DOHH2 (cell line): ENCODE results near the gene ARHGAP6.

Experiments
- H3F3A ChIP-seq: fragments of 200-600 bp; sonication (generic), shearing (Covaris generic); 2 replicates; pipeline ENCODE4 v1.6.0; 2016; ENCODE audit warnings: antibody characterized with exemption, mild to moderate bottlenecking; ENCODE audit not compliant: control insufficient read depth, insufficient read depth
- H3K27ac ChIP-seq: fragments of 200-600 bp; sonication (generic); 2 replicates; pipeline ENCODE4 v1.5.1; 2014; ENCODE audit warnings: low read depth, mild to moderate bottlenecking, low read length, moderate library complexity
- H3K27me3 ChIP-seq: fragments of 200-600 bp; sonication (generic); 2 replicates; pipeline ENCODE4 v1.6.1; 2014; ENCODE audit warnings: mild to moderate bottlenecking, low read length, mixed read lengths; ENCODE audit not compliant: control insufficient read depth
- H3K36me3 ChIP-seq: fragments of 200-600 bp; sonication (generic); 2 replicates; pipeline ENCODE4 v1.6.1; 2014; ENCODE audit warnings: mild to moderate bottlenecking, low read length, moderate library complexity, mixed read lengths; ENCODE audit not compliant: control insufficient read depth
- H3K4me1 ChIP-seq: fragments of 200-600 bp; sonication (generic); 2 replicates; pipeline ENCODE4 v1.6.1; 2014; ENCODE audit warnings: mild to moderate bottlenecking, low read length, mixed read lengths; ENCODE audit not compliant: control insufficient read depth
- H3K4me2 ChIP-seq: fragments of 200-600 bp; sonication (generic); 2 replicates; pipeline ENCODE4 v1.6.0; 2014; ENCODE audit warnings: mild to moderate bottlenecking, low read length, moderate library complexity
- H3K4me3 ChIP-seq: fragments of 200-600 bp; sonication (generic); 2 replicates; pipeline ENCODE4 v1.5.1; 2014; ENCODE audit warnings: mild to moderate bottlenecking, low read length, mixed read lengths
- H3K79me2 ChIP-seq: fragments of 200-600 bp; sonication (generic); 2 replicates; pipeline ENCODE4 v1.6.1; 2014; ENCODE audit warnings: mild to moderate bottlenecking, low read length, mixed read lengths; ENCODE audit not compliant: control insufficient read depth
- H3K9me2 ChIP-seq: fragments of 200-600 bp; sonication (generic); replicated peaks from 2 replicates; pipeline ENCODE4 v1.6.1; 2014; ENCODE audit warnings: mild to moderate bottlenecking, low read length, mixed read lengths; ENCODE audit not compliant: control insufficient read depth
- H3K9me3 ChIP-seq: fragments of 200-600 bp; sonication (generic); 2 replicates; pipeline ENCODE4 v1.6.1; 2014; ENCODE audit warnings: antibody characterized with exemption, low read length, mixed read lengths; ENCODE audit not compliant: control insufficient read depth, insufficient read depth
- H4K20me1 ChIP-seq: fragments of 200-600 bp; sonication (generic); 2 replicates; pipeline ENCODE4 v1.6.0; 2014; ENCODE audit warnings: low read depth, mild to moderate bottlenecking, antibody characterized with exemption, low read length, moderate library complexity; ENCODE audit not compliant: control insufficient read depth, insufficient read depth
- EZH2phosphoT487 ChIP-seq: fragments of 200-600 bp; sonication (generic); IDR thresholded peaks from 2 replicates; pipeline ENCODE4 v1.6.1; 2017; ENCODE audit warnings: borderline replicate concordance, mild to moderate bottlenecking, antibody characterized with exemption, low read length, moderate library complexity, mixed read lengths
- TF ChIP-seq, protein P1 (sequence below): fragments of 200-600 bp; sonication (generic); IDR thresholded peaks from one replicate; pipeline ENCODE4 v1.5.1; 2014; ENCODE audit warnings: antibody characterized with exemption, mild to moderate bottlenecking, low read depth, low read length; ENCODE audit not compliant: poor library complexity, severe bottlenecking

ARHGAP6 gene

GRCh38 chrX:11666164-11666563, 444 bp upstream of the ARHGAP6 start:
- no peak for TF ChIP-seq EZH2phosphoT487
- TF ChIP-seq, protein P1, sequence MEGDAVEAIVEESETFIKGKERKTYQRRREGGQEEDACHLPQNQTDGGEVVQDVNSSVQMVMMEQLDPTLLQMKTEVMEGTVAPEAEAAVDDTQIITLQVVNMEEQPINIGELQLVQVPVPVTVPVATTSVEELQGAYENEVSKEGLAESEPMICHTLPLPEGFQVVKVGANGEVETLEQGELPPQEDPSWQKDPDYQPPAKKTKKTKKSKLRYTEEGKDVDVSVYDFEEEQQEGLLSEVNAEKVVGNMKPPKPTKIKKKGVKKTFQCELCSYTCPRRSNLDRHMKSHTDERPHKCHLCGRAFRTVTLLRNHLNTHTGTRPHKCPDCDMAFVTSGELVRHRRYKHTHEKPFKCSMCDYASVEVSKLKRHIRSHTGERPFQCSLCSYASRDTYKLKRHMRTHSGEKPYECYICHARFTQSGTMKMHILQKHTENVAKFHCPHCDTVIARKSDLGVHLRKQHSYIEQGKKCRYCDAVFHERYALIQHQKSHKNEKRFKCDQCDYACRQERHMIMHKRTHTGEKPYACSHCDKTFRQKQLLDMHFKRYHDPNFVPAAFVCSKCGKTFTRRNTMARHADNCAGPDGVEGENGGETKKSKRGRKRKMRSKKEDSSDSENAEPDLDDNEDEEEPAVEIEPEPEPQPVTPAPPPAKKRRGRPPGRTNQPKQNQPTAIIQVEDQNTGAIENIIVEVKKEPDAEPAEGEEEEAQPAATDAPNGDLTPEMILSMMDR, result no peak
- Histone ChIP-seq H3F3A (no peaks in the 10 kb centered on the region), H3K36me3 (no peaks in the 10 kb centered on the region), H3K27me3 (no peaks in the 10 kb centered on the region), H3K4me2 (no peak overlapping the region), H3K79me2 (no peaks in the 10 kb centered on the region), H4K20me1 (no peaks in the 10 kb centered on the region), H3K9me2 (no peaks in the 10 kb centered on the region), H3K9me3 (no peaks in the 10 kb centered on the region), H3K4me1 (no peaks in the 10 kb centered on the region), H3K27ac (no peak overlapping the region), H3K4me3 (no peak overlapping the region)

DNA sequence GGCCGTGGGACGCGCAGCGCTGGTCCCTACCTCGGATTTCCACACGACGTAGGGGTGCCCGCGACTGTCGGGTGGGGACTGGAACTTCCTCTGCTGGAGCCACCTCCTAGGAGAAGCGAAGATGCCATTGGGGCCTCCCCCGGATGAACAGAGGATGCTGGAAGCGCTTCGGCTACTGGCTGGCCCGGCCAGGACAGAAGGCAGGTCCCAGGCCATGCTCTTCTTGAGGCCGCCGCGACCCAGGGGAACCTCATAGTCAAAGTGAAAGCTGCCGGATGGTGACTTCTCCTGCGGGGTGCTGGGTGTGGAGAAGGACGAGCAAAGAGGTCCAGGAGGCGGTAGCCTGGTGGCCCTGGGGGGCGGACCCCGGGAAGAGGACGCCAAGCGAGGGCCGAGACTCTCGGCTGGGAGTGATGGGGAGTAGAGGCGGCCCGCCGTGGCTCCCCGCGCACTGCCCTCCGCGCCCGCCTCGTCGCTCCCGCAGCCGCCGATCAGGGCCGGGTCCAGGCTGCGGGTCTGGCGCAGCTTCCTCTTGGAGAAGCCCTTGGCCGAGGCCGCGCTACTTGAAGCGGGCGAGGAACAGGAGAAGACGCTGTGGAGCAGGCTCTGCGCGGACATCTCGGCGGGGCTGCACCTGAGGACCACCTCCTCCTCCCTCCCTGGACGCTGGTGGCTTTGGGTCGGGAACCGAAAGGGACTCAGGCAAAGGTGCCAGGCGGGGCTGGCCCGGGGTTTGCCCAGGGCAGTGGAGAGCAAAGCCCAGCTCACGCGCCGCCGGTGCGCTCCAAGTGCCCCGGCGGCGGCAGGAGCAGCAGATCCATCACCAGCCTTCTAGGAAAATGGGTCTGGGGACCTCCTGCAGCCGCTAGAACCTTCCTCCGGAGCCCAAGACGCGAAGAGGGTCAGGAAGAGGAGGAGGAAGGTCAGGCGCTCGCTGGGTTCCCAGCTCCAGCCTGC, 1.2 kb downstream of the ARHGAP6 start:
- H3K27ac ChIP-seq, result no peak overlapping the region
- no peaks in the 10 kb centered on the region for H3F3A ChIP-seq
- no peaks in the 10 kb centered on the region for H3K27me3 ChIP-seq
- H3K4me3 ChIP-seq, result no peak overlapping the region
- no peaks in the 10 kb centered on the region for H3K9me2 ChIP-seq
- H3K4me1 ChIP-seq, result no peaks in the 10 kb centered on the region
- H4K20me1 ChIP-seq, result no peaks in the 10 kb centered on the region
- no peak for TF ChIP-seq EZH2phosphoT487
- TF ChIP-seq, protein P1, result no peak
- no peaks in the 10 kb centered on the region for H3K9me3 ChIP-seq
- no peaks in the 10 kb centered on the region for H3K36me3 ChIP-seq
- H3K4me2 ChIP-seq, result no peak overlapping the region
- no peaks in the 10 kb centered on the region for H3K79me2 ChIP-seq

DNA sequence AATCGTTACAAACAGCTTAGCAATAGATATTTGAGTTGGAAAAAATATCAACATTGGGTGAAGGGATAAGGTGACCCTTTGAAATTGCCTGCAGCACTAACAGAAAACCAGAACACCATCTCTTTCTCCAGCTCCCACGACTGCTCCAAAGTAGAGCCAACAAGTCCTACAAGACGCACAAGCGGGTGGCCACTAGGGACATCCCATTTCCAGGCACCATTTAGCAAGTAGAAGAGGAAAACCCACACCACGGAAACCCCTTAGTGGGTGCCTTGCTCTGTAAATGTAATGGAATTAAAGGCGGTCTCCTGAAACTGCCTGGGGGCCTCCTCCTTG, 1.9 kb downstream of the ARHGAP6 start:
- no peaks in the 10 kb centered on the region for H3K27me3 ChIP-seq
- no peak overlapping the region for H3K27ac ChIP-seq
- H3K36me3 ChIP-seq, result no peaks in the 10 kb centered on the region
- H4K20me1 ChIP-seq, result no peaks in the 10 kb centered on the region
- no peaks in the 10 kb centered on the region for H3K79me2 ChIP-seq
- H3K4me1 ChIP-seq, result no peaks in the 10 kb centered on the region
- TF ChIP-seq, protein P1, result no peak
- TF ChIP-seq EZH2phosphoT487, result no peak
- no peaks in the 10 kb centered on the region for H3K9me2 ChIP-seq
- H3K4me3 ChIP-seq, result no peak overlapping the region
- H3F3A ChIP-seq, result no peaks in the 10 kb centered on the region
- H3K4me2 ChIP-seq, result no peak overlapping the region
- H3K9me3 ChIP-seq, result no peaks in the 10 kb centered on the region
